ENCODE data around the gene SH2D4B. TPM values are rescaled to one million over a fixed set of nuclear protein-coding genes. Genes with fewer than 3 reads are reported as not detected.

SH2D4B gene
- total and polyA plus RNA-seq, 2 of the 13 experiments (the other 11 are each of a cell fraction or from before 2014, with no cell fraction given): not detected

- peak; percentile 90 for TF ChIP-seq ZNF441 (CRISPR knock-in tag; IDR thresholded peaks at IDR 0.05; ENCODE audit: borderline replicate concordance)
- TF ChIP-seq ZNF382 (CRISPR knock-in tag; IDR thresholded peaks at IDR 0.05; ENCODE audit: borderline replicate concordance): no peak
- TF ChIP-seq MEF2D (CRISPR knock-in tag; IDR thresholded peaks at IDR 0.05): peak; percentile 68
- TF ChIP-seq GMEB1 (CRISPR knock-in tag; IDR thresholded peaks at IDR 0.05; ENCODE audit: borderline replicate concordance): peak; percentile 38; the same call in 1 of the 2 replicates
- no peak for TF ChIP-seq ZBTB14 (CRISPR knock-in tag; IDR thresholded peaks at IDR 0.05)
- no peak for TF ChIP-seq GTF3A (CRISPR knock-in tag; conservative IDR thresholded peaks at IDR 0.05)
- no peak for TF ChIP-seq ZNF33A (CRISPR knock-in tag; IDR thresholded peaks at IDR 0.05; ENCODE audit: borderline replicate concordance)
- no peak; the same call in 1 of the 2 replicates for TF ChIP-seq ZFP90 (CRISPR knock-in tag; IDR thresholded peaks at IDR 0.05; ENCODE audit: borderline replicate concordance)
- TF ChIP-seq REL (CRISPR knock-in tag; conservative IDR thresholded peaks at IDR 0.05): no peak
- TF ChIP-seq HDAC6 (IDR thresholded peaks at IDR 0.05; ENCODE audit: low read depth, low read length): no peak
- no peak for TF ChIP-seq ZKSCAN8 (CRISPR knock-in tag; IDR thresholded peaks at IDR 0.05; ENCODE audit: borderline replicate concordance)
- TF ChIP-seq ZBTB42 (CRISPR knock-in tag; IDR thresholded peaks at IDR 0.05): no peak
- no peak for TF ChIP-seq ZSCAN20 (CRISPR knock-in tag; IDR thresholded peaks at IDR 0.05; ENCODE audit: borderline replicate concordance)
- no peak for TF ChIP-seq SNAPC5 (CRISPR knock-in tag; IDR thresholded peaks at IDR 0.05; ENCODE audit: borderline replicate concordance)
- TF ChIP-seq TOPORS (CRISPR knock-in tag; IDR thresholded peaks at IDR 0.05): no peak
- TF ChIP-seq SNAPC4 (CRISPR knock-in tag; IDR thresholded peaks at IDR 0.05): peak; percentile 26; the same call in 1 of the 2 replicates
- TF ChIP-seq ZNF639 (CRISPR knock-in tag; conservative IDR thresholded peaks at IDR 0.05): peak; percentile 65; the same call in 1 of the 2 replicates
Observed at GRCh38 chr10:80498833-80499741, 38.6 kb upstream of the SH2D4B start (continued).

All from HepG2 (cell line).